ENCODE measurements around the gene BCORL1.

The BCORL1 gene

DNA sequence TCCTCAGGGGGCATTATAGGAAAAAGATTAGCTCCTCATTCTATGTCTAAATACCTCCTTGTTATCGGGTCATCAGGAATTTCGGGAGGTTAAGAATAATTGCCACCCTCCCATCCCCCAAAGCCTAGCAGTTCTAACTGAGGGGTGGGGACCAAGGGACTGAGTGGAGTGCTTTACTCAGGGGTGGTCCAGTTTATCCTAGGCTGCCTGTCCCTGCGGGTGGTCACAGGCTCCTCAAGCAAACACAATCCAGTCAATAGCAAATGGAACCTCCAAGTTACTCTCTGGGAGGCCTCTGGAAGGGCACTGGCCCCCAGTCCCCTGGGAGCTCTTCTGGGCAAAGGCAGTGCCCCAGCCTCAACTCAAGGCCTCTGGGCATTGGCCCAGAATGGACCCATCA is 121.2 kb downstream of the BCORL1 start:
- Mint-ChIP-seq H3K9me3 (no peaks in the 10 kb centered on the region), H3K4me3 (no peak overlapping the region), H3K27ac (no peak overlapping the region), H3K36me3 (peaks cover 11% of the 10 kb centered on the region), H3K4me1 (peaks cover 81% of the 10 kb centered on the region), H3K27me3 (no peaks in the 10 kb centered on the region)
- no peak for ATAC-seq

DNA sequence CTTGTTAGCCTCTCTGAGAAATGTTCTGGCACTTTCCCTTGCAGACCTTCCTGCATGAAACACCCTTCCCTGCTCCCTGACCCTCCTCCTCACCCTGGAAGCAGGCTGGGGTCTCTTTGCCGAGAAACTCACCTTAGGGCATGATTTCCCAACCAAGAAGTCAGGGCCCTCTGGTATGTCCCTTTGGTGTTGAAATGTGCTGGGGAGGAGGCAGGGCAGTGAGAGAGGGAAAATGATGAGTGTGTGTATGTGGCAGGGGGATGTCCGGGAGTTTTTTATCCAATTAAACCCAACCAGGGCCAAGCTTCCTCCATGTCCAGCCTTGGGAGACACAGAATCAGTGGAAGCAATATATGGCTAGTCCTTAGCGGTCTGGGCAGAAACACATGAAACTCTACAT is 122.8 kb downstream of the BCORL1 start:
- ATAC-seq, result no peak
- no peaks in the 10 kb centered on the region for H3K9me3 Mint-ChIP-seq
- no peaks in the 10 kb centered on the region for H3K27me3 Mint-ChIP-seq
- no peak overlapping the region for H3K4me3 Mint-ChIP-seq
- peaks cover 76% of the 10 kb centered on the region for H3K4me1 Mint-ChIP-seq
- peak overlapping the region; percentile 80 for H3K27ac Mint-ChIP-seq
- H3K36me3 Mint-ChIP-seq, result peaks cover 11% of the 10 kb centered on the region

DNA sequence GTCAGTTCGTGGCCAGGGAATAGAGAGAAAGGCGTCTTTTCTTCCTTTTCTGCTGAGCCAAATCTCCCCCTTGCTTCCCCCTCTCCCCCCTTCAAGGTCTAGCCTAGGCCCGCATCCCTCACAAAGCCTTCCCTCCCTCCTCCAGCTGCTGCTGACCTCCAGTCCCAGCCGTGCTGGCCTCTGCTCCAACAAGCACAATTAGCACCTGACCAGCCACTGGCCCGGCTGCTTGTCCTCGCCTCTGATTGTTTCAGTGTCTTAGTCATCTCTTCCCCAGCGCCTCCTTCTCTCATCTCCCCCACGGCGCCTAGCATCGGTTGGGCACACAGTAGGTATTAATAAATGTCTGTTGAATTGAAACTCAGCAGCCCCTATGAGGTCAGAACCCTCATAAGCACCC is 123.6 kb downstream of the BCORL1 start:
- no peak for ATAC-seq
- no peaks in the 10 kb centered on the region for H3K9me3 Mint-ChIP-seq
- peak overlapping the region; percentile 49 for H3K4me3 Mint-ChIP-seq
- H3K36me3 Mint-ChIP-seq, result peaks cover 11% of the 10 kb centered on the region
- peak overlapping the region; percentile 80 for H3K27ac Mint-ChIP-seq
- peaks cover 68% of the 10 kb centered on the region for H3K4me1 Mint-ChIP-seq
- H3K27me3 Mint-ChIP-seq, result no peaks in the 10 kb centered on the region
